HepG2 (cell line): ENCODE results near the gene CACNA1H. TPM values are rescaled to one million over a fixed set of nuclear protein-coding genes. Genes with fewer than 3 reads are reported as not detected.
A peak's percentile ranks its signal among the peaks of the same experiment; 100 is the strongest.

ENCODE experiments used
- DMAP1 ChIP-seq: IDR thresholded peaks from 2 replicates; pipeline ENCODE4 v1.6.1; 2016
- HOXD1 ChIP-seq: sonication (generic); formaldehyde crosslinking; IDR thresholded peaks from 2 replicates; pipeline ENCODE4 v1.5.0; 2020; ENCODE audit warnings: missing genetic modification reagents
- KMT2A ChIP-seq: sonication (generic); formaldehyde crosslinking; IDR thresholded peaks from 2 replicates; pipeline ENCODE4 v1.4.0; 2020; ENCODE audit warnings: missing genetic modification reagents
- RCOR2 ChIP-seq: IDR thresholded peaks from 2 replicates; pipeline ENCODE4 v1.6.1; 2016; ENCODE audit warnings: missing biosample characterization, missing genetic modification reagents
- SALL1 ChIP-seq: sonication (generic); formaldehyde crosslinking; IDR thresholded peaks from 2 replicates; pipeline ENCODE4 v1.8.0; 2022; ENCODE audit warnings: mild to moderate bottlenecking, missing genetic modification reagents
- SSRP1 ChIP-seq: IDR thresholded peaks from 2 replicates; pipeline ENCODE4 v1.6.1; 2016; ENCODE audit warnings: control low read depth
- TBX2 ChIP-seq: sonication (generic); formaldehyde crosslinking; IDR thresholded peaks from 2 replicates; pipeline ENCODE4 v1.5.0; 2020; ENCODE audit warnings: missing genetic modification reagents, mild to moderate bottlenecking, borderline replicate concordance
- TOPORS ChIP-seq: sonication (generic); formaldehyde crosslinking; IDR thresholded peaks from 2 replicates; pipeline ENCODE4 v1.8.0; 2023; ENCODE audit warnings: mild to moderate bottlenecking, missing genetic modification reagents
- ZHX1 ChIP-seq: sonication (generic); formaldehyde crosslinking; IDR thresholded peaks from 2 replicates; pipeline ENCODE4 v1.8.1; 2022; ENCODE audit warnings: low read depth, mild to moderate bottlenecking, missing genetic modification reagents
- ZNF230 ChIP-seq: sonication (generic); formaldehyde crosslinking; IDR thresholded peaks from 2 replicates; pipeline ENCODE4 v1.4.0; 2020; ENCODE audit warnings: mild to moderate bottlenecking, missing genetic modification reagents
- ZNF329 ChIP-seq: sonication (generic); formaldehyde crosslinking; IDR thresholded peaks from 2 replicates; pipeline ENCODE4 v1.9.0; 2021; ENCODE audit warnings: low read depth, mild to moderate bottlenecking, missing genetic modification reagents
- ZNF530 ChIP-seq: sonication (generic); formaldehyde crosslinking; IDR thresholded peaks from 2 replicates; pipeline ENCODE4 v1.5.0; 2020; ENCODE audit warnings: low read depth, mild to moderate bottlenecking, missing genetic modification reagents
- polyA plus RNA-seq, 8 experiments: library from polyadenylated mRNA; depleted of rRNA in 3 of 8; stranded (reverse) in 7 of 8; unstranded in 1 of 8; fragments of >200 nt; fragmentation: Illumina TruSeq in 4 of 8; extraction: Trizol in 4 of 8; gene quantifications; 2 replicates each; pipeline versions ENCODE4 v1.2.1 to v1.2.3, GENCODE V29; 2011 to 2016; ENCODE audit warnings: low read depth in 4 of 8, missing spikeins in 1 of 8, mixed read lengths in 1 of 8; ENCODE audit not compliant: insufficient read depth in 1 of 8
- total RNA-seq, 5 experiments: library from RNA; depleted of rRNA; stranded (reverse); fragments of >200 nt; fragmentation: Illumina TruSeq; extraction: Trizol; gene quantifications; 2 replicates each; pipeline ENCODE4 v1.2.3, GENCODE V29; 2016; ENCODE audit warnings: low read depth in 1 of 5
- TF ChIP-seq, protein P1 (sequence below): IDR thresholded peaks from 2 replicates; pipeline ENCODE4 v1.6.1; 2018; ENCODE audit warnings: missing genetic modification reagents, mild to moderate bottlenecking, missing compliant biosample characterization
- TF ChIP-seq, protein P2 (sequence below): sonication (generic); formaldehyde crosslinking; IDR thresholded peaks from 2 replicates; pipeline ENCODE4 v1.5.1; 2020; ENCODE audit warnings: mild to moderate bottlenecking, missing genetic modification reagents, borderline replicate concordance
- TF ChIP-seq, protein P3 (sequence below): sonication (generic); formaldehyde crosslinking; IDR thresholded peaks from 2 replicates; pipeline ENCODE4 v1.5.0; 2020; ENCODE audit warnings: mild to moderate bottlenecking, missing genetic modification reagents, borderline replicate concordance

CACNA1H gene
- total and polyA plus RNA-seq, 2 of the 13 experiments (the other 11 are each of a cell fraction or from before 2014, with no cell fraction given), result 0.40 to 1.8 TPM

- TF ChIP-seq ZHX1 (CRISPR knock-in tag) (no peak), TOPORS (CRISPR knock-in tag) (no peak), RCOR2 (no peak), TBX2 (CRISPR knock-in tag) (peak; percentile 22; the same call in 1 of the 2 replicates), DMAP1 (no peak), SSRP1 (CRISPR knock-in tag) (no peak), HOXD1 (CRISPR knock-in tag) (no peak), ZNF329 (CRISPR knock-in tag) (no peak), KMT2A (CRISPR knock-in tag) (no peak), ZNF530 (CRISPR knock-in tag) (no peak), ZNF230 (no peak), SALL1 (CRISPR knock-in tag) (peak; percentile 38; the same call in 1 of the 2 replicates)
- TF ChIP-seq, protein P1, sequence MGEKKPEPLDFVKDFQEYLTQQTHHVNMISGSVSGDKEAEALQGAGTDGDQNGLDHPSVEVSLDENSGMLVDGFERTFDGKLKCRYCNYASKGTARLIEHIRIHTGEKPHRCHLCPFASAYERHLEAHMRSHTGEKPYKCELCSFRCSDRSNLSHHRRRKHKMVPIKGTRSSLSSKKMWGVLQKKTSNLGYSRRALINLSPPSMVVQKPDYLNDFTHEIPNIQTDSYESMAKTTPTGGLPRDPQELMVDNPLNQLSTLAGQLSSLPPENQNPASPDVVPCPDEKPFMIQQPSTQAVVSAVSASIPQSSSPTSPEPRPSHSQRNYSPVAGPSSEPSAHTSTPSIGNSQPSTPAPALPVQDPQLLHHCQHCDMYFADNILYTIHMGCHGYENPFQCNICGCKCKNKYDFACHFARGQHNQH (CRISPR knock-in tag), result peak; percentile 41; the same call in 1 of the 2 replicates
- TF ChIP-seq, protein P2, sequence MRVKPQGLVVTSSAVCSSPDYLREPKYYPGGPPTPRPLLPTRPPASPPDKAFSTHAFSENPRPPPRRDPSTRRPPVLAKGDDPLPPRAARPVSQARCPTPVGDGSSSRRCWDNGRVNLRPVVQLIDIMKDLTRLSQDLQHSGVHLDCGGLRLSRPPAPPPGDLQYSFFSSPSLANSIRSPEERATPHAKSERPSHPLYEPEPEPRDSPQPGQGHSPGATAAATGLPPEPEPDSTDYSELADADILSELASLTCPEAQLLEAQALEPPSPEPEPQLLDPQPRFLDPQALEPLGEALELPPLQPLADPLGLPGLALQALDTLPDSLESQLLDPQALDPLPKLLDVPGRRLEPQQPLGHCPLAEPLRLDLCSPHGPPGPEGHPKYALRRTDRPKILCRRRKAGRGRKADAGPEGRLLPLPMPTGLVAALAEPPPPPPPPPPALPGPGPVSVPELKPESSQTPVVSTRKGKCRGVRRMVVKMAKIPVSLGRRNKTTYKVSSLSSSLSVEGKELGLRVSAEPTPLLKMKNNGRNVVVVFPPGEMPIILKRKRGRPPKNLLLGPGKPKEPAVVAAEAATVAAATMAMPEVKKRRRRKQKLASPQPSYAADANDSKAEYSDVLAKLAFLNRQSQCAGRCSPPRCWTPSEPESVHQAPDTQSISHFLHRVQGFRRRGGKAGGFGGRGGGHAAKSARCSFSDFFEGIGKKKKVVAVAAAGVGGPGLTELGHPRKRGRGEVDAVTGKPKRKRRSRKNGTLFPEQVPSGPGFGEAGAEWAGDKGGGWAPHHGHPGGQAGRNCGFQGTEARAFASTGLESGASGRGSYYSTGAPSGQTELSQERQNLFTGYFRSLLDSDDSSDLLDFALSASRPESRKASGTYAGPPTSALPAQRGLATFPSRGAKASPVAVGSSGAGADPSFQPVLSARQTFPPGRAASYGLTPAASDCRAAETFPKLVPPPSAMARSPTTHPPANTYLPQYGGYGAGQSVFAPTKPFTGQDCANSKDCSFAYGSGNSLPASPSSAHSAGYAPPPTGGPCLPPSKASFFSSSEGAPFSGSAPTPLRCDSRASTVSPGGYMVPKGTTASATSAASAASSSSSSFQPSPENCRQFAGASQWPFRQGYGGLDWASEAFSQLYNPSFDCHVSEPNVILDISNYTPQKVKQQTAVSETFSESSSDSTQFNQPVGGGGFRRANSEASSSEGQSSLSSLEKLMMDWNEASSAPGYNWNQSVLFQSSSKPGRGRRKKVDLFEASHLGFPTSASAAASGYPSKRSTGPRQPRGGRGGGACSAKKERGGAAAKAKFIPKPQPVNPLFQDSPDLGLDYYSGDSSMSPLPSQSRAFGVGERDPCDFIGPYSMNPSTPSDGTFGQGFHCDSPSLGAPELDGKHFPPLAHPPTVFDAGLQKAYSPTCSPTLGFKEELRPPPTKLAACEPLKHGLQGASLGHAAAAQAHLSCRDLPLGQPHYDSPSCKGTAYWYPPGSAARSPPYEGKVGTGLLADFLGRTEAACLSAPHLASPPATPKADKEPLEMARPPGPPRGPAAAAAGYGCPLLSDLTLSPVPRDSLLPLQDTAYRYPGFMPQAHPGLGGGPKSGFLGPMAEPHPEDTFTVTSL (CRISPR knock-in tag), result no peak
- TF ChIP-seq, protein P3, sequence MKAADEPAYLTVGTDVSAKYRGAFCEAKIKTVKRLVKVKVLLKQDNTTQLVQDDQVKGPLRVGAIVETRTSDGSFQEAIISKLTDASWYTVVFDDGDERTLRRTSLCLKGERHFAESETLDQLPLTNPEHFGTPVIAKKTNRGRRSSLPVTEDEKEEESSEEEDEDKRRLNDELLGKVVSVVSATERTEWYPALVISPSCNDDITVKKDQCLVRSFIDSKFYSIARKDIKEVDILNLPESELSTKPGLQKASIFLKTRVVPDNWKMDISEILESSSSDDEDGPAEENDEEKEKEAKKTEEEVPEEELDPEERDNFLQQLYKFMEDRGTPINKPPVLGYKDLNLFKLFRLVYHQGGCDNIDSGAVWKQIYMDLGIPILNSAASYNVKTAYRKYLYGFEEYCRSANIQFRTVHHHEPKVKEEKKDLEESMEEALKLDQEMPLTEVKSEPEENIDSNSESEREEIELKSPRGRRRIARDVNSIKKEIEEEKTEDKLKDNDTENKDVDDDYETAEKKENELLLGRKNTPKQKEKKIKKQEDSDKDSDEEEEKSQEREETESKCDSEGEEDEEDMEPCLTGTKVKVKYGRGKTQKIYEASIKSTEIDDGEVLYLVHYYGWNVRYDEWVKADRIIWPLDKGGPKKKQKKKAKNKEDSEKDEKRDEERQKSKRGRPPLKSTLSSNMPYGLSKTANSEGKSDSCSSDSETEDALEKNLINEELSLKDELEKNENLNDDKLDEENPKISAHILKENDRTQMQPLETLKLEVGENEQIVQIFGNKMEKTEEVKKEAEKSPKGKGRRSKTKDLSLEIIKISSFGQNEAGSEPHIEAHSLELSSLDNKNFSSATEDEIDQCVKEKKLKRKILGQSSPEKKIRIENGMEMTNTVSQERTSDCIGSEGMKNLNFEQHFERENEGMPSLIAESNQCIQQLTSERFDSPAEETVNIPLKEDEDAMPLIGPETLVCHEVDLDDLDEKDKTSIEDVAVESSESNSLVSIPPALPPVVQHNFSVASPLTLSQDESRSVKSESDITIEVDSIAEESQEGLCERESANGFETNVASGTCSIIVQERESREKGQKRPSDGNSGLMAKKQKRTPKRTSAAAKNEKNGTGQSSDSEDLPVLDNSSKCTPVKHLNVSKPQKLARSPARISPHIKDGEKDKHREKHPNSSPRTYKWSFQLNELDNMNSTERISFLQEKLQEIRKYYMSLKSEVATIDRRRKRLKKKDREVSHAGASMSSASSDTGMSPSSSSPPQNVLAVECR (CRISPR knock-in tag), result no peak
Observed at GRCh38 chr16:1154887-1155331, 2.0 kb downstream of the CACNA1H start (continued).
